NT2/D1 (cell line): ENCODE measurements around the gene TIMM50.

Experiments used
- DNase-seq: peaks from one replicate; pipeline ENCODE4 v3.0.0-alpha.2; 2011; ENCODE audit warnings: low read depth, low spot score
- H3K27me3 ChIP-seq: 2 replicates; pipeline ENCODE4 v1.6.0; 2011; ENCODE audit warnings: mild to moderate bottlenecking; ENCODE audit not compliant: insufficient read length, insufficient read depth
- H3K36me3 ChIP-seq: 2 replicates; pipeline ENCODE4 v1.6.1; 2011; ENCODE audit warnings: mild to moderate bottlenecking, low read length, mixed read lengths; ENCODE audit not compliant: insufficient read depth, insufficient read length
- H3K4me1 ChIP-seq: 2 replicates; pipeline ENCODE4 v1.5.1; 2011; ENCODE audit not compliant: insufficient read depth, insufficient read length
- H3K4me3 ChIP-seq: 2 replicates; pipeline ENCODE4 v1.5.1; 2011; ENCODE audit warnings: low read depth; ENCODE audit not compliant: insufficient read length
- H3K9ac ChIP-seq: 2 replicates; pipeline ENCODE4 v1.6.0; 2011; ENCODE audit warnings: low read depth; ENCODE audit not compliant: insufficient read length
- H3K9me3 ChIP-seq: 2 replicates; pipeline ENCODE4 v1.5.1; 2011; ENCODE audit warnings: mild to moderate bottlenecking, low read length; ENCODE audit not compliant: insufficient read depth
- SUZ12 ChIP-seq: IDR thresholded peaks from 2 replicates; pipeline ENCODE4 v1.6.1; 2011; ENCODE audit not compliant: insufficient read length, insufficient read depth; ENCODE audit errors: extremely low read depth
- YY1 ChIP-seq: IDR thresholded peaks from 2 replicates; pipeline ENCODE4 v1.6.1; 2011; ENCODE audit not compliant: insufficient read length, insufficient read depth
- ZNF274 ChIP-seq: IDR thresholded peaks from 2 replicates; pipeline ENCODE4 v1.6.1; 2011; ENCODE audit warnings: mild to moderate bottlenecking, low read depth, low read length

Gene TIMM50

GRCh38 chr19:39515551-39516191 lies 35.0 kb downstream of the TIMM50 start:
- Histone ChIP-seq H3K27me3 (peaks cover 28% of the 10 kb centered on the region), H3K9ac (peak overlapping the region; percentile 87), H3K4me3 (peak overlapping the region; percentile 75), H3K4me1 (no peaks in the 10 kb centered on the region), H3K9me3 (no peaks in the 10 kb centered on the region), H3K36me3 (no peaks in the 10 kb centered on the region)
- no peak for DNase-seq
- TF ChIP-seq YY1 (no peak), SUZ12 (no peak), ZNF274 (no peak)

GRCh38 chr19:39516270-39516669 lies 35.6 kb downstream of the TIMM50 start:
- Histone ChIP-seq H3K4me1 (no peaks in the 10 kb centered on the region), H3K27me3 (peaks cover 28% of the 10 kb centered on the region), H3K9me3 (no peaks in the 10 kb centered on the region), H3K9ac (peak overlapping the region; percentile 87), H3K4me3 (peak overlapping the region; percentile 75), H3K36me3 (no peaks in the 10 kb centered on the region)
- no peak for DNase-seq
- TF ChIP-seq YY1 (no peak), SUZ12 (no peak), ZNF274 (no peak)

GRCh38 chr19:39517432-39517831 lies 36.8 kb downstream of the TIMM50 start:
- no peaks in the 10 kb centered on the region for H3K4me1 ChIP-seq
- H3K4me3 ChIP-seq, result no peak overlapping the region
- no peak for DNase-seq
- H3K36me3 ChIP-seq, result no peaks in the 10 kb centered on the region
- H3K9ac ChIP-seq, result no peak overlapping the region
- TF ChIP-seq SUZ12 (no peak), ZNF274 (no peak), YY1 (no peak)
- peaks cover 28% of the 10 kb centered on the region for H3K27me3 ChIP-seq
- no peaks in the 10 kb centered on the region for H3K9me3 ChIP-seq

GRCh38 chr19:39518458-39518857 lies 37.8 kb downstream of the TIMM50 start:
- DNase-seq, result no peak
- Histone ChIP-seq H3K4me3 (peak overlapping the region; percentile 23), H3K9ac (peak overlapping the region; percentile 61), H3K9me3 (no peaks in the 10 kb centered on the region), H3K27me3 (peaks cover 23% of the 10 kb centered on the region), H3K4me1 (no peaks in the 10 kb centered on the region), H3K36me3 (no peaks in the 10 kb centered on the region)
- no peak for TF ChIP-seq ZNF274
- no peak for TF ChIP-seq YY1
- no peak for TF ChIP-seq SUZ12

GRCh38 chr19:39518975-39519374 lies 38.3 kb downstream of the TIMM50 start:
- no peak for DNase-seq
- H3K9me3 ChIP-seq, result no peaks in the 10 kb centered on the region
- no peaks in the 10 kb centered on the region for H3K4me1 ChIP-seq
- peak overlapping the region; percentile 23 for H3K4me3 ChIP-seq
- TF ChIP-seq ZNF274, result no peak
- TF ChIP-seq YY1, result no peak
- no peak for TF ChIP-seq SUZ12
- peaks cover 22% of the 10 kb centered on the region for H3K27me3 ChIP-seq
- H3K9ac ChIP-seq, result peak overlapping the region; percentile 61
- no peaks in the 10 kb centered on the region for H3K36me3 ChIP-seq

- Histone ChIP-seq H3K36me3 (no peaks in the 10 kb centered on the region), H3K4me3 (no peak overlapping the region), H3K27me3 (peaks cover 6% of the 10 kb centered on the region), H3K4me1 (no peaks in the 10 kb centered on the region), H3K9ac (no peak overlapping the region), H3K9me3 (no peaks in the 10 kb centered on the region)
- no peak for DNase-seq
- TF ChIP-seq ZNF274 (no peak), SUZ12 (no peak), YY1 (no peak)
Measured at GRCh38 chr19:39520541-39521484, 40.2 kb downstream of the TIMM50 start.

GRCh38 chr19:39524495-39524894 lies 43.9 kb downstream of the TIMM50 start:
- TF ChIP-seq YY1, result no peak

More at GRCh38 chr19:39524495-39524894, 43.9 kb downstream of the TIMM50 start:
- no peaks in the 10 kb centered on the region for H3K36me3 ChIP-seq
- DNase-seq, result no peak
- H3K9me3 ChIP-seq, result no peaks in the 10 kb centered on the region
- no peak overlapping the region for H3K9ac ChIP-seq
- no peaks in the 10 kb centered on the region for H3K4me1 ChIP-seq
- no peaks in the 10 kb centered on the region for H3K27me3 ChIP-seq
- no peak overlapping the region for H3K4me3 ChIP-seq
